Subcutaneous adipose tissue (tissue), 4 donors: Measurements from ENCODE around the gene PLA2G4D. TPM values are rescaled to one million over a fixed set of nuclear protein-coding genes. Genes with fewer than 3 reads are reported as not detected.

Experiments
- CTCF ChIP-seq: fragments of 450-650 bp; IDR thresholded peaks from one replicate; pipeline ENCODE4 v1.5.1; 2016; ENCODE audit warnings: low read depth, mild to moderate bottlenecking, control low read depth, antibody characterized with exemption, moderate library complexity
- total RNA-seq, 4 donors: library from RNA; depleted of rRNA; stranded (reverse); fragments of >200 nt; gene quantifications; one replicate each; pipeline ENCODE4 v1.1.0, GENCODE V29; 2016

Gene PLA2G4D
- total RNA-seq, 4 donors from 2014 or later = 0.57 TPM; not detected in 3

- TF ChIP-seq CTCF = no peak
These were observed 25.3 kb downstream of the PLA2G4D start for GRCh38 chr15:42069025-42069424.

- TF ChIP-seq CTCF = no peak
These were observed 25.8 kb downstream of the PLA2G4D start for GRCh38 chr15:42068601-42069000.

- TF ChIP-seq CTCF = no peak
These were observed 27.5 kb downstream of the PLA2G4D start for GRCh38 chr15:42066764-42067415.

GRCh38 chr15:42065468-42065867 is 28.9 kb downstream of the PLA2G4D start:
- TF ChIP-seq CTCF = no peak

- TF ChIP-seq CTCF = no peak
These were observed 29.3 kb downstream of the PLA2G4D start for GRCh38 chr15:42065033-42065432.

- no peak for TF ChIP-seq CTCF
These were observed 30.1 kb downstream of the PLA2G4D start for GRCh38 chr15:42064271-42064670.

- TF ChIP-seq CTCF = no peak
These were observed 31.1 kb downstream of the PLA2G4D start for GRCh38 chr15:42063122-42063848.
